ENCODE data around the gene PEX14. TPM values are rescaled to one million over a fixed set of nuclear protein-coding genes. Genes with fewer than 3 reads are reported as not detected.

Gene PEX14
- total RNA-seq, 2 donors from 2014 or later: 22.3 to 22.7 TPM

DNA sequence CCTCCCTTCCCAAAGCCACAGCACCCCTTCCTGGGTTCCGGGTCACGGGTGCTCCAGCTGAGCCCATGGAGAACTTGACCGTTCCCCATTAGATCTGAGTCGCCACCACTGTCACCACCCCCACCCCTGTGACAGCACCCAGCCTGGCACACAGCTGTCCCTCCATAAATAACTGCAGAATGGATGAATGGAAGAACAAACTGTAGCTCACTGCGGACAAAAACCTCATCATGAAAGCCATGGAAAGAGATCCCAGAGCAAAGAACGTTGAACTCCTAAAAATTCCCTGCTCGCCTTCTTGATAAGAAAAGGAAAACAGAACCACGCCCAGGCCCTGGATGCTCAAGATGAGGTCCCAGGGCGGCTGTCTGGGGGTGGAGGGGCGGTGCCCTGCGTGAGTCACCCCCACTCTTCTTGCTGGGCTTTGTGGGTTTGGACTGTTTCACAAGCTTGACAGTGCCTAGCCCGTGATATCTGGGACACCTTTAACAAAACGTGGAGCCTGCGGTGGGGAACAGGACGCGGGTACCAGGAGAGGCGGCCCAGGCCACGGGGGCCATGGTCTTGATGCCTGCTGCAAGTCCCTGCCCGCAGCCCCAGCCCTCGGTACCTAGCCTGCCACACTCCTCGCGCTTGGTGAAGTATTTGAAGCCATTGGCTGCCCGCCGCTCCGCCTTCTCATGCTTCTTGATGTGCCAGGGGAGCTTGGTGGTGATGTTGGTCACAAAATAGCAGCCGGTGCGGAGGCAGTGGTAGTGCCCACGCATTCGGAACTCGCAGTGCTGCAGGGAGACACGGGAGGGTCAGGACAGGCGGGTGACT lies 169.8 kb downstream of the PEX14 start:
- H3K27ac Mint-ChIP-seq: no peak overlapping the region
- H3K36me3 Mint-ChIP-seq: no peaks in the 10 kb centered on the region
- DNase-seq (ENCODE audit: low spot score in 2 of 2): no peak
- H3K9me3 Mint-ChIP-seq: no peaks in the 10 kb centered on the region
- ATAC-seq: no peak

DNA sequence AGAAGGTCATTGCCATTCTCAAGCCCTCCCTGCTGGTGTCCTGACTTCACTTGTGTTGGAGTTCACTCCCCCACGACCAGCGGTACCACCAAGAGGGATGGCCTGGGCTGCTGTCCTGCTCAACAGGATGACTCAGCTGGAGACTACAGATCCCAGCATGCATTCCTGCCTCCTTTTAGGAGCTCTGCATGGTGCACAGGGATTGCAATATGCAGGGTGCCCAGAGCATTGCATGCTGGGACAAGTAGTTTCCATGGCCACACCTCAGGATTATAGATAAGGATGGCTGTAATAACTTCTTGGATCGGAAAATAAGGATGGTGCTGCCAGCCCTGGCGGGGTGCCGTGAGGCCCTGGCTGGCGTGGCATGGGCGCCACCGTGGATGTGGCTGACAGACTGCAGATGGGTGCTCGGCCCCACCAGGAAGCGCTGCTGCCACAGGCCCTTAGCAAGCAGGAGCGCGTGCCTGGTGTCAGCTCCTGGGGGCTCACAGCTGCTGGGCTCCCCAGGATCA lies 171.7 kb downstream of the PEX14 start:
- DNase-seq (ENCODE audit: low spot score in 2 of 2): no peak
- Mint-ChIP-seq H3K9me3 (no peaks in the 10 kb centered on the region), H3K36me3 (no peaks in the 10 kb centered on the region), H3K27ac (no peak overlapping the region)
- no peak for ATAC-seq

DNA sequence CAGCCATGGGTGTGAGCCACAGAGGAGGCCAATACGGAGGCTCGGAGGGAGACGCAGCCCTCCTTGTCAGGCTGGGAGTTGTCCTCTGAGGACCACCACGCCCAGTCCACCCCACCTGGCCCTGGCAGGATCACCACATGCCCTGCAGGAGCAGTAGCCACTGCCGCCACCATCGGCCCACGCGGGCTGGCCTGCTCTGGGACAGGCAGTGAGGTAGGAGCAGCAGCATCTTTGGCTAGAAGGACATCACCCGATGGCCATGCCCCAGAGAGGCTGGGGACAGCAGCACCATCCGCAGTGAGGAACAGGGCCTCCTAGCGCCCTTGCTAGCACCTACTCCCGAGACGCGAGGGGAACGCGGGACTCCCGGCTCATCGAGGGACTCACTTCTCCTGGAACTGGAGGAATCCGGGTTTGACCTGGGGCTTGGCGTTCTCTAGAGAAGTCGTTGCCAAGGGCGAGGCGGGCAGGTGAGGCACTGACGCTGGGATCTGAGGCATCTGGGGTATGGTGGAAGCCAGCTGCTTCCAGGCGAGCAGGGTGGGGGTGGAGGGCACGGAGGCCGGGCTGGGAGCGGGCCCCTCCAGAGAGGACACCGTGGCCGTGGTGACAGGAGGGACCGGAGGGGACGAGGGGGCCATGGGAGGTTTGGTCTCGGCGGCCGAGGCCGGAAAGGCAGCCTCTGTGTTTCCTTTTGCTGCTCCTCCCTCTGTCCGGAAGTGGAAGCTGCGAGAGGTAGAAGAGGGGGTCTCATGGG lies 172.8 kb downstream of the PEX14 start:
- no peak overlapping the region for H3K27ac Mint-ChIP-seq
- no peak for ATAC-seq
- no peaks in the 10 kb centered on the region for H3K36me3 Mint-ChIP-seq
- no peaks in the 10 kb centered on the region for H3K9me3 Mint-ChIP-seq
- no peak for DNase-seq (ENCODE audit: low spot score in 2 of 2)

DNA sequence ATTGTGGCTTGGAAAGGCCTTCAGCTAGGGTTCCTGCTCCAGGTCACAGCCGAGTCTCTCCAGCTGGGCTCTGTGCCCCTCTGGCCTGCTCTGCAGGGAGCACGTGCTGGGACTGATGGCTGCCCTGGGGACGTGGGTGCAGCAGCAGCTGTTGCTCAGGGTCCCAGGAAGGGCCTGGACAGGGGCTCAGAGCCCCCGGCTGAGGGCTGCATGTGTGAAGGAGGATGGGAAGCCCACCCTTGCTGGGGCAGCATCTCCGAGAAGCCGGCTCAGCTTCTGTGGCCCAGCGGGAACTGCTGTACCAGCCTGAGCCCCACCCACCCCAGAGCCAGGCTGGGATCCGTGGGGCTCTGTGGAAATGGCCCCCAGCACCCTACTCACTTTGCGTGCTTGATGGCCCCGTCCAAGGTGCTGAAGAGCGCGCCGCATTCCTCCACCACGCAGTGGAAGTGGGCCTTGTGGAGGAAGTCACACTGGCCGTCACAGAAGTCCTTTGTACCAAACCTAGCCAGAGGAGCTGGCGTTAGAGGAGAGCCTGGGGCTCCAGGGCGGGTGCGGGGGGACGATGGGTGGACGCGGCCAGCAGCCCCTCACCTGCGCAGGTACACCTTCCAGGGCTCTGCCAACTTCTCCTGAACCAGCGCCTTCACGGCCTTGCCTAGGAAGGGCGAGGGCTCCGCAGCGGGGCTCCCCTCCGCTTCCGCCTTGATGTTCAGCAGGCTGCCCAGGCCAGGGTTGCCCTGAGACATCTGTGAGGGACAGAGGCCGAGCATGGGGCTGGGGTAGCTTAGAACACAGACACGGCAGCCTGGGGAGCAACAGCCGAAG lies 174.2 kb downstream of the PEX14 start:
- no peak overlapping the region for H3K27ac Mint-ChIP-seq
- ATAC-seq (no peak), DNase-seq (ENCODE audit: low spot score in 2 of 2) (no peak)
- H3K9me3 Mint-ChIP-seq: no peaks in the 10 kb centered on the region
- no peaks in the 10 kb centered on the region for H3K36me3 Mint-ChIP-seq

DNA sequence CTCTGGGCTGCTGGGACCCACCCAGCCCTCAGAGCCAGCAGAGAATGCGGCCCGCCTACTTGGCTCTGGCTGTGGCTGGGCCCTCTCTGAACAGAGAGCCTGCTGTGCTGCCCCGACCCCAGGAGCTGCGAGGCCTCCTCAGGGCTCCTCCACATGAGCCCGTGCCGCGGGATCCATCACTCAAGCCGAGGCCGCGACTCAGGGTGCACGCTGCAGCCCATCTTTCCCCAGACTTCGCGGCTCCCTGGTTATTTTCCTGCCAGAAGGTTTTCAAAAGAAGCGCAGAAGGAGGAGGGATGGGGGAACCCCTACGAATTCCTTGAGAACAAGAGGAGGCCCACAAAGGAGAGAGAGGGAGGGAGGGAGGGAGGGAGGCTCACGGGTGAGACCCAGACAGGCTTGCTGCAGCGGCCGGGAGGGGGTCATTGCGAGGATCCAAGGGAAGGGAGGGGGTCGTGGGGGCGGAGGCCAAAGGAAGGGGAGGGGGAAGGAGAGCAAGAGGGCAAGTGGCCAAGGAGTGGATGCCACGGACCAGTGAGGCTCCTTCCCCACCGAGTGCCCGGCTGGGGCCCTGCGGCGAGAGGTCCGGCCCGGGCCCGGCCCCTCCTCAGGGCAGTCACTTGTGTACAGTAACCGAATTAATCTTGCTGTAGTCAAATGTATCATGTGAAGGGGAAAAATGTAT lies 174.9 kb downstream of the PEX14 start:
- Mint-ChIP-seq H3K36me3 (no peaks in the 10 kb centered on the region), H3K27ac (no peak overlapping the region), H3K9me3 (no peaks in the 10 kb centered on the region)
- ATAC-seq (no peak), DNase-seq (ENCODE audit: low spot score in 2 of 2) (no peak)

DNA sequence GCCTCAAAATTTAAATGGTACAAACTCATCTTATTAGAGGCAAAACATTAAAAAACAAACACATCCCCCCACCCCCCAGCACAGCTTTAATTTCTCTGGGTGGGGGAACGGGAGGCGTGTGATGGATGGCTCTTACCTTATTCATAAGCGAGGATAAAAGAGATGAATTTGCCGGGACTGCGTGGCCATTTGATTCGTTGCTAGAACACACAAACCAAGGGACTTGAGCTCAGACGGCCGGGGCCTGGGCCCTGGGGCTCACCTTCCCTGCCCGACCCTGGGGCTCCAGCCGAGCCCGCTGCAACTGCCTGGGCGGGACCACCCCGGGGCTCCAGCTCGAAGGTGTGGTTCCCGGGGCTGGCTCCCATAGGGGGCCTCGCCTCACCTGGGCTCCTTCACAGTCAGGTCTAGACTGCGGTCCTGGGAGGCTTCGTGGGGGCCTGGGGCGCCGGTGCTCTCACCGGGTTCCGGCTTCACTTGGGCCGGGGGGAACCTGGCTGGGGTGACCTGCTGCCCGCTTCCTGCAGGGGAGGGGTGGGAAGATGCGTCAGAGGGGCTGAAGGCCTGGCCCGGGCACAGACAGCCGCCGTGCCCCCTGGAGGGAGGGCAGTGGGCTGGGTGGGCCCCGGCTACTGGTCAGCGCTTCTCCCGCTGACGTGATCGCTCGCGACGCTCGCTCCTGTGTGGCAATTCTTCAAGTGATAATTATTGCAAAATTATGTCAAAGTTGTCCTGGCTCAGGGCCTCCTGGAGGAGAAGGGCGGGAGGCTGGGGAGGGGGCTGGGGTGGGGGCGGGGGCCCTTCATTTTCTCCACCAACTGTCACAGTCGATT lies 176.0 kb downstream of the PEX14 start:
- DNase-seq (ENCODE audit: low spot score in 2 of 2) (no peak), ATAC-seq (no peak)
- Mint-ChIP-seq H3K36me3 (no peaks in the 10 kb centered on the region), H3K9me3 (no peaks in the 10 kb centered on the region), H3K27ac (no peak overlapping the region)

DNA sequence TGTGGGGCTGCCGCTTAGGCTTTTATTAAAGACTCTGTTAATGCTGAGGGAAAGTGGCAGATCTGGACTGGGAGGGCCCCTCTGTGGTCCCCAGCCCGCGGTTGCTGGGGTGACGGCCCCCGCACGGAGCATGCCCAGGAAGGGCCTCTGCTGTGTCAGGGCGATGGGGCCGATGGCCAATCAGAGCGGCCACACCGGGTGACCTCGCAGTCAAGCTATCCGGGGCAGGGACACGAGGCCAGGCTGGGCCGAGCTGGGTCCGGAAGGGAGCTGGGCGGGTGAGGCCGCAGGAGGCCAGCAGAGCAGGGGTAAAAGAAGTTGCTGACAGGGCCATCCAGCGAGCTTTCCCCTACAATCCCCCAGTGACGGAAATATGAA lies 176.6 kb downstream of the PEX14 start:
- H3K36me3 Mint-ChIP-seq: no peaks in the 10 kb centered on the region
- ATAC-seq (no peak), DNase-seq (ENCODE audit: low spot score in 2 of 2) (no peak)
- H3K9me3 Mint-ChIP-seq: no peaks in the 10 kb centered on the region
- no peak overlapping the region for H3K27ac Mint-ChIP-seq

DNA sequence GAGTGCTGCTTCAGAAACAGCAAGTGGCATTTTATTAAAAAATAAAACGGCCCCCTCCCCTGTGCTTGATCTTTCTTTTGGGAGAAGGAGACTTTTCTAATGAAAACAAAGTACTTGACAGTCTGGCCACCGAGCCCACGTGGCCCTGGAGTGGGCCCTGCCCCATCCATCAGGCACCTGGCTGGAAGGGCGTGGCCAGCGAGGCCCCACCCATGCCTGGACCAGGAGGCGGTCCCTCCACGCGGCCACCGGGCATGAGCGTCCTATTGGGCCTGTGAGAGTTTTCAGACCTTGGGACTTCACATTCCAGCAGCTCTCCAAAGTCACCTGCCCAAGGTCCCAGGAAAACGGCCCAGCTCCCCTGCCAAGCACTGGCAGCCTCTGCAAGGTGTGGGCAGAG lies 177.0 kb downstream of the PEX14 start:
- Mint-ChIP-seq H3K27ac (no peak overlapping the region), H3K36me3 (no peaks in the 10 kb centered on the region), H3K9me3 (no peaks in the 10 kb centered on the region)
- ATAC-seq: no peak
- no peak for DNase-seq (ENCODE audit: low spot score in 2 of 2)

DNA sequence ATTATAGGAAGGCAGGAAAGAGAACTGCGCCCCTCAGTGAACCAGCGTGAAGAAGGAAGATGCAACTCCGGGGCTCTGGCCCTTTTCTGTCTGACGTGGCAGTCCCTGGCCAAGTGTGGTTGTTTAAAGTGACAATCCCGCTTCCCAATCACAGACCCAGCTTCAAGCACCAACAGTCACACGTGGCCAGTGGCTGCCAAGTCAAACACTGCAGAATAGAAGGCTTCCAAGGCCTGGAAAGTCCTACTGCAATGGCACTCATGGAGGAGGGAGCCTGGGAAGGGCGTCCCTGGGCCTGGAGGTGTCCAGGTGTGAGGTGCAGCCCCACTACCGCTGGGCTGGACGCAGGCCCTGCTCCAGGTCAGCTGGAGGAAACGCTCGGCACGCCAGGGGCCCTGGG lies 177.9 kb downstream of the PEX14 start:
- DNase-seq (ENCODE audit: low spot score in 2 of 2) (no peak), ATAC-seq (no peak)
- no peaks in the 10 kb centered on the region for H3K9me3 Mint-ChIP-seq
- H3K36me3 Mint-ChIP-seq: no peaks in the 10 kb centered on the region
- H3K27ac Mint-ChIP-seq: no peak overlapping the region

DNA sequence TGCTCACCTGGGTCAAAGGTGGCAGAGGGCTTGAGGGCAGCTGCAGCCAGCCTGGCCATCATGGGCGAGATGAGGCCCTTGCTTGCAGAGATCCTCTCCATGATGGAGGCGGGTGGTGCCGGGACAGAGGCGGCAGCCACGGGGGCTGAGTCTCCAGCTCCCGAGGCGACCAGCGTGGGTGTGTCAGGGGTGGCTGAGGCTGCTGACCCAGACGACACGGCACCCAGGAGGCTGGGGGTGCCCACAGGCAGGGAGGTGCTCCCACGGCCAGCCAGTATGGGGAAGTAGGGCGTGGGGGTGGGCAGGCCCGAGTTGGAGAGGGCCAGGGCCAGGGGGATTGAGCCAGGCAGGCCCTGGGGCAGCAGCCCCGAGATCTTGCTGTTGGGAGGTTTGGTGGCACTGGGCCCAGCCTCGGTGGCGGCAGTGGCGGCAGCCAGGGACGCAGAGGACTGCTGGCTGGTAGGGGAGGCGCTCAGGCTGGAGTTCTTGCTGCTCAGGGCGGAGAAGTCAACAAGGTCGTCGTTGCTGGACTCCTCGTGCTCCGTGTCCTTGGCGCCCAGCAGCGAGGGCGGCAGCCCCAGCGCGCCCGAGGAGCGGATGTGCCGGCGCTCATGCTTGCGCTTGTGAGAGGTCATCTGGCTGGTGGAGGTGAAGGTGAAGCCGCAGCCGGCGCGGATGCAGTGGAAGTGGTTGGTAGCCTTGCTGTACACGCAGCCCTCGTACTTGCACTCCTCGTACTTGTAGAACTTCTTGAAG lies 178.8 kb downstream of the PEX14 start:
- H3K9me3 Mint-ChIP-seq: no peaks in the 10 kb centered on the region
- H3K27ac Mint-ChIP-seq: no peak overlapping the region
- no peak for ATAC-seq
- no peak for DNase-seq (ENCODE audit: low spot score in 2 of 2)
- no peaks in the 10 kb centered on the region for H3K36me3 Mint-ChIP-seq

DNA sequence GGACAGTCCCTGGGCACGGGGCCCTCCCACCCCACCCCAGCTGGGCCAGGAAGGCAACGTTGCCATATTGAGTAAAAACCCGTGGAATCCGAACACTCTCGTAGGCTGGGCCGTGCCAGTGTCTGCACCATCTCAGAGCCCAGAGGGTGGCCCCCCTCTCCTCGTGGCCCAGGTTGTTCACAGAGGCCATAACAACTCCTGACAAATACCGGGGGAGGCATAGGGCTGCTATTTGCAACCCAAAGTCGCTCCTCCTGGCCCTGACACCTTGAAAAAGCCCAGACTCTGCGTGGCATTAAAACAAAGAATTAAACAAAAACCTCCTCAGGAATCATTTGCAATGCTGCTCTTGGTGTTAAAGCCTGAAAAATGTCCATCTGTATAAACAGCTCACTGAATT lies 180.3 kb downstream of the PEX14 start:
- Mint-ChIP-seq H3K27ac (no peak overlapping the region), H3K9me3 (no peaks in the 10 kb centered on the region), H3K36me3 (no peaks in the 10 kb centered on the region)
- DNase-seq (ENCODE audit: low spot score in 2 of 2) (no peak), ATAC-seq (no peak)

DNA sequence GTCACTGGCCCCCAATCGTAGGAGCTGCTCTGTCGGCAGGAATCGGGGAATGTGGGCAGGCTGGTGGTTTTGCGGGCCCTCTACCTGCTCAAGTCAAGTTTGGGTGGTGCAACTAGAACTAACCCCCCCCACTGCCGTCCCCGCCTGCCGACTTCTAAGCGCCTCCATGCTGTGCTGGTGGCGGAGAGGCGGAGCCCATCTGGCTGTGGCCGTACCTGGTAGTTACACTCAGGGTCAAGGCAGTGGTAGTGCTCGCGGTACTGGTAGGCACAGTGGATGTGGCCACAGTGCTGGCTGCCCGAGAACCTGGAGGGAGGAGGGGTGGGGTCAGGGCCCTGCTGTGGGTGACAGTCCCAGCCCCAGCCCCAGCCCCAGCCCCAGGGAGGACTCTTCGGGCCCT lies 181.7 kb downstream of the PEX14 start:
- no peak for DNase-seq (ENCODE audit: low spot score in 2 of 2)
- no peak for ATAC-seq
- Mint-ChIP-seq H3K27ac (no peak overlapping the region), H3K36me3 (no peaks in the 10 kb centered on the region), H3K9me3 (no peaks in the 10 kb centered on the region)

DNA sequence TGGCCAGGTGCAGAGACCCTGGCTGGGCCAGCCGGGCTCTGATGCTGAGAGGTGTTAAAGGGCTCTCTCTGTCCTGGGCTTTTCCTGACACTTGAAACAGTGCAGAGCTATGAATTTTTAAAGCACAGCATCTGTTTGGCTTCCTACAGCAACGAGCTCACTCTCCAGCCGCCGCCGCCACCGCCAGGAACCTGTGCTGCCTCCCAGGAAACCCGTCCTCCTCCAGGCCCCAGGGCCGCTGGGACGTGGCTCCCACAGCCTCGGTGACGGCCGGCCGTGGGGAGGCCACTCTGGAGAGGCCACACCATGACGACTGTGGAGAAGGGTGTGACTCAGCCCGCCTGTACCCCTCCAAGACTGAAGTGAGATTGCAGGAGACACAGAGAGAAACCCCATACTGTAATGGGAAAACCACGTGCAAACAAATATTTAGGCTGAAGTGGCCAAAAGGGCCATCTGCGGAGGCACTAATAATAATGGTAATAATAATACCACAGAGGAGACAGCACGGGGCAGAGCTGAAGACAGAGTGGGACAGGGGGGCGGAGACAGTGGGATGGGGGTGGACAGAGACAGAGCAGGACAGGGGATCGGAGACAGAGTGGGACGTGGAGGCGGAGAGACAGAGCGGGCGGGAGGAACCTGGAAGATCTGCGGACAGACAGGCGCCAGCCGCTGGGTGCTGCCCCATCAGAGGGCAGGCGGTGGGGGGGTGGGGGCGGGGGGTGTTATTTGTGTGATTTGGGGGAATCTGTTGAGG lies 182.5 kb downstream of the PEX14 start:
- ATAC-seq: no peak
- no peaks in the 10 kb centered on the region for H3K36me3 Mint-ChIP-seq

DNA sequence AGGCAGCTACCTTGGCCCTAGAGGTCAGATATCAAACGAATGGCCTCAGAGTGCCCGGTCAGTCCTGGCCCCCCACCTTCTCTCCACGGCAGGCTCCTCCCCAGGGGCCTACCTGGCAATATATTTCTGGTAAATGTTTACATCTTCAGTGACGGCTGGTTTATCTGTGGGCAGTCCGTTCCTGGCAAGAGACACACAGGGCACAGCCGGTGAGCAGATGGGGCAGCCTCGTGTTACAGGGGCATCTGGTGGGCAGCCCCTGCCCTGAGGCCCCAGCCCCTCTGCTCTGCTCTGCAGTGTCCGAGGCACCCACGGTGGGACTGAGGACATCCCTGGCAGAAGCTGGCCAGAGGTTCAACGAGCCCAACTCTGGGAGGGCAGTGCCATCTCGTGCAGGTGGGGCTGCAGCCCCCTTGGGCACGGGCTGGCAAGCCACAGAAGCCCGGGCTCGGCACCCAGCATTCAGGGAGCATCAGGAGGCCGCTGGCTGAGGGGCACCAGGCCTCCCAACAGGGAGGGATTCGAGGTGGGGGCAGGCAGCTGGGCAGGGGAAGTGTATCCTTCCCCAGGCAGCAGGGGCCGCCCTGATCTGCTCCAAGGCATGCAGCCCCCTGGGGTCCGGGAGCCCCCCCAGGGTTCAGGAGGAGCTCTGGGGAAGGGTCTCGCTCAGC lies 183.8 kb downstream of the PEX14 start:
- Mint-ChIP-seq H3K27ac (no peak overlapping the region), H3K9me3 (no peaks in the 10 kb centered on the region), H3K36me3 (no peaks in the 10 kb centered on the region)
- DNase-seq (ENCODE audit: low spot score in 2 of 2) (no peak), ATAC-seq (no peak)

More for the DNA sequence above, 182.5 kb downstream of the PEX14 start:
- no peak for DNase-seq (ENCODE audit: low spot score in 2 of 2)
- H3K27ac Mint-ChIP-seq: no peak overlapping the region
- no peaks in the 10 kb centered on the region for H3K9me3 Mint-ChIP-seq

Measured in activated naive CD4-positive, alpha-beta T cell treated with anti-CD3 and anti-CD28 coated beads, Interleukin-2, amount 50 U/mL, for 72 hours (primary cell).